ENCODE measurements around the gene CACNG3.

DNA sequence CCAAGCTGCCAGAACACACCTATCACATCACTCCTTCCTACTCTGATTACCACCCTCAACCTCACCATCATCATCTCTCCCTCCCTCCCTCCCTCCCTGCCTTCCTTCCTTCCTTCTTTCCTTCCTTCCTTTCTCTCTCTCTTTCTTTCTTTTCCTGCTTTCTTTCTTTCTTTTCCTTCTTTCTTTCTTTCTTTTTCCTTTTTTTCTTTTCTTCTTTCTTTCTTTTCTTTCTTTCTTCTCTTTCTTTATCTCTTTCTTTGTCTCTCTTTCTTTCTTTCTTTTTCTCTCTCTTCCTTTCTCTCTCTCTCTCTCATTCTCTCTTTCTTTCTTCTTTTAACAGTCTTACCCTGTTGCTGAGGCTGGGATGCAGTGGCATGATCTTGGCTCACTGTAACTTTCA, 59.2 kb downstream of the CACNG3 start:
- TF ChIP-seq, protein P1, sequence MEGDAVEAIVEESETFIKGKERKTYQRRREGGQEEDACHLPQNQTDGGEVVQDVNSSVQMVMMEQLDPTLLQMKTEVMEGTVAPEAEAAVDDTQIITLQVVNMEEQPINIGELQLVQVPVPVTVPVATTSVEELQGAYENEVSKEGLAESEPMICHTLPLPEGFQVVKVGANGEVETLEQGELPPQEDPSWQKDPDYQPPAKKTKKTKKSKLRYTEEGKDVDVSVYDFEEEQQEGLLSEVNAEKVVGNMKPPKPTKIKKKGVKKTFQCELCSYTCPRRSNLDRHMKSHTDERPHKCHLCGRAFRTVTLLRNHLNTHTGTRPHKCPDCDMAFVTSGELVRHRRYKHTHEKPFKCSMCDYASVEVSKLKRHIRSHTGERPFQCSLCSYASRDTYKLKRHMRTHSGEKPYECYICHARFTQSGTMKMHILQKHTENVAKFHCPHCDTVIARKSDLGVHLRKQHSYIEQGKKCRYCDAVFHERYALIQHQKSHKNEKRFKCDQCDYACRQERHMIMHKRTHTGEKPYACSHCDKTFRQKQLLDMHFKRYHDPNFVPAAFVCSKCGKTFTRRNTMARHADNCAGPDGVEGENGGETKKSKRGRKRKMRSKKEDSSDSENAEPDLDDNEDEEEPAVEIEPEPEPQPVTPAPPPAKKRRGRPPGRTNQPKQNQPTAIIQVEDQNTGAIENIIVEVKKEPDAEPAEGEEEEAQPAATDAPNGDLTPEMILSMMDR (conservative IDR thresholded peaks at IDR 0.05; ENCODE audit: low read depth, low read length): no peak
- TF ChIP-seq EZH2 (IDR thresholded peaks at IDR 0.05; ENCODE audit: low read length, unreplicated experiment): no peak

All from PC-3 (cell line).